Measurements from ENCODE around the gene PRPF31.
A peak's percentile ranks its signal among the peaks of the same experiment; 100 is the strongest.
"Not testable (repeated sequence)": the region's sequence is repeated elsewhere in the genome, so short reads cannot be mapped to it uniquely, and the experiment has no call there.

PRPF31 gene

GRCh38 chr19:54115109-54116063 lies at the start of gene PRPF31, which contains the start of gene TFPT:
Gene PRPF31, plus strand, starts transcription at chr19:54115754. Its CDS starts 2,525 bp downstream, at chr19:54118279.
Gene TFPT, minus strand, starts transcription at chr19:54115657. Its CDS starts 388 bp downstream, at chr19:54115269.
- DNase-seq = peak; percentile 99

GRCh38 chr19:54069470-54069869 lies 46.1 kb upstream of the PRPF31 start:
- no peak for DNase-seq

GRCh38 chr19:54073829-54074228 lies 41.7 kb upstream of the PRPF31 start:
- no peak for DNase-seq

GRCh38 chr19:54074851-54075250 lies 40.7 kb upstream of the PRPF31 start:
- no peak for DNase-seq

GRCh38 chr19:54077334-54077733 lies 38.2 kb upstream of the PRPF31 start:
- no peak for DNase-seq

- no peak for DNase-seq
These were observed 34.5 kb upstream of the PRPF31 start, which contains the start of gene TARM1 for GRCh38 chr19:54081032-54081431. Gene TARM1, minus strand, starts transcription at chr19:54081365. Its CDS starts 25 bp downstream, at chr19:54081340.

GRCh38 chr19:54084410-54084809 lies 31.1 kb upstream of the PRPF31 start:
- DNase-seq = no peak

- no peak for DNase-seq
These were observed 21.0 kb upstream of the PRPF31 start for GRCh38 chr19:54094426-54095000.

- no peak for DNase-seq
These were observed 20.3 kb upstream of the PRPF31 start for GRCh38 chr19:54095136-54095858.

GRCh38 chr19:54095859-54096616 lies 19.5 kb upstream of the PRPF31 start:
- peak; percentile 23 for DNase-seq

GRCh38 chr19:54096617-54097106 lies 18.9 kb upstream of the PRPF31 start:
- no peak for DNase-seq

- no peak for DNase-seq
These were observed 16.2 kb upstream of the PRPF31 start for GRCh38 chr19:54099190-54099902.

- DNase-seq = not testable (repeated sequence)
These were observed 15.7 kb upstream of the PRPF31 start for GRCh38 chr19:54099903-54100255.

- no peak for DNase-seq
These were observed 15.0 kb upstream of the PRPF31 start, which contains the start of gene OSCAR for GRCh38 chr19:54100561-54100960. Gene OSCAR, minus strand, starts transcription at chr19:54100803. Its CDS starts 11 bp downstream, at chr19:54100792.

- DNase-seq = peak; percentile 98
These were observed 13.0 kb upstream of the PRPF31 start, which contains the start of gene NDUFA3 for GRCh38 chr19:54102421-54103169. Gene NDUFA3, plus strand, starts transcription at chr19:54102855. Its CDS starts 24 bp downstream, at chr19:54102879.

- DNase-seq = no peak
These were observed 10.4 kb upstream of the PRPF31 start for GRCh38 chr19:54104998-54105715.

GRCh38 chr19:54105796-54106195 lies 9.8 kb upstream of the PRPF31 start:
- no peak for DNase-seq

GRCh38 chr19:54106716-54107115 lies 8.8 kb upstream of the PRPF31 start:
- no peak for DNase-seq

- no peak for DNase-seq
These were observed 7.6 kb upstream of the PRPF31 start for GRCh38 chr19:54107876-54108490.

Data from NCI-H1436 (cell line).